ENCODE results near the gene DOCK7.
A peak's percentile ranks its signal among the peaks of the same experiment; 100 is the strongest.
"Not testable (repeated sequence)": the region's sequence is repeated elsewhere in the genome, so short reads cannot be mapped to it uniquely, and the experiment has no call there.

Gene DOCK7, protein sequence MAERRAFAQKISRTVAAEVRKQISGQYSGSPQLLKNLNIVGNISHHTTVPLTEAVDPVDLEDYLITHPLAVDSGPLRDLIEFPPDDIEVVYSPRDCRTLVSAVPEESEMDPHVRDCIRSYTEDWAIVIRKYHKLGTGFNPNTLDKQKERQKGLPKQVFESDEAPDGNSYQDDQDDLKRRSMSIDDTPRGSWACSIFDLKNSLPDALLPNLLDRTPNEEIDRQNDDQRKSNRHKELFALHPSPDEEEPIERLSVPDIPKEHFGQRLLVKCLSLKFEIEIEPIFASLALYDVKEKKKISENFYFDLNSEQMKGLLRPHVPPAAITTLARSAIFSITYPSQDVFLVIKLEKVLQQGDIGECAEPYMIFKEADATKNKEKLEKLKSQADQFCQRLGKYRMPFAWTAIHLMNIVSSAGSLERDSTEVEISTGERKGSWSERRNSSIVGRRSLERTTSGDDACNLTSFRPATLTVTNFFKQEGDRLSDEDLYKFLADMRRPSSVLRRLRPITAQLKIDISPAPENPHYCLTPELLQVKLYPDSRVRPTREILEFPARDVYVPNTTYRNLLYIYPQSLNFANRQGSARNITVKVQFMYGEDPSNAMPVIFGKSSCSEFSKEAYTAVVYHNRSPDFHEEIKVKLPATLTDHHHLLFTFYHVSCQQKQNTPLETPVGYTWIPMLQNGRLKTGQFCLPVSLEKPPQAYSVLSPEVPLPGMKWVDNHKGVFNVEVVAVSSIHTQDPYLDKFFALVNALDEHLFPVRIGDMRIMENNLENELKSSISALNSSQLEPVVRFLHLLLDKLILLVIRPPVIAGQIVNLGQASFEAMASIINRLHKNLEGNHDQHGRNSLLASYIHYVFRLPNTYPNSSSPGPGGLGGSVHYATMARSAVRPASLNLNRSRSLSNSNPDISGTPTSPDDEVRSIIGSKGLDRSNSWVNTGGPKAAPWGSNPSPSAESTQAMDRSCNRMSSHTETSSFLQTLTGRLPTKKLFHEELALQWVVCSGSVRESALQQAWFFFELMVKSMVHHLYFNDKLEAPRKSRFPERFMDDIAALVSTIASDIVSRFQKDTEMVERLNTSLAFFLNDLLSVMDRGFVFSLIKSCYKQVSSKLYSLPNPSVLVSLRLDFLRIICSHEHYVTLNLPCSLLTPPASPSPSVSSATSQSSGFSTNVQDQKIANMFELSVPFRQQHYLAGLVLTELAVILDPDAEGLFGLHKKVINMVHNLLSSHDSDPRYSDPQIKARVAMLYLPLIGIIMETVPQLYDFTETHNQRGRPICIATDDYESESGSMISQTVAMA (N-terminal part only)

DNA sequence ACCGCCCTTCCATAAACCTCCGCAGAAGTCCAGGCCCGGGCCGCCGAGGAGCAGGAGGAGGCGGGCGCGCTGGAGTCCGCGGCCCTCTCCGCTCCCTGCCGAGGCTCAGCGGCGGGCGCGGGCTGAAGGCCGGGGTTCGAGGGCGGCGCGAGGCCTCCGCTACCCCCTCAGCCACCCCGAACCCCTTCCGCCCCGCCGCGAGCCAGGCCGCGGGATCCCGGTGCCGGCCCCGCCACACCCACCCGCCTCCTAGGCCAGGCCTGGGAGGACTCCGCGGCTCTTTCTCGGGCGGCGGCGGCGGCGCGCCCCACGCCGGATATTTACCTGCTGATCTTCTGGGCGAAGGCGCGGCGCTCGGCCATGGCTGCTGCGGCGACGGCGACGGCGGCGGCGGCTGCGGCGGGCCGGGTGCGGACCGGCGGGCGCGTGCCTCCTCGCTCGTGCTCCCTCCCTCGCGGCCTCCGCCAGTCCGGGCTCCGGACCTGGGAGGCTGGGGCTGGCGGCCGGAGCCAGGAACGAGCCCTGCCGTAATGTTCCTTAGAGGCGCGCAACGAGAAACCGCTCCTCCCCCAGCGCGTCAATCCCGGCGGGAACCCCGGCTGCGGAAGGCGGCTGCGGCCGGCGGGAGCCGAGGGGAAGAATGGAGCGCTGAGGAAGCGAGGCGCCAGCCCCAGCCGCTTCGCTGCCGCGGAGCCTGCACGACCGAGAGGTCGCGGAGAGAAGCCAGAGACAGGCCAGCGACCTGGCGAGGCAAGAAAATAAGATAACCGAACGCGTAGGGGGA, at the start of gene DOCK7:
TSS of gene DOCK7 (minus strand) at position 484 of the 784 bp plus-strand sequence. CDS start at position 362, 122 bp downstream.
- peak; percentile 84 for DNase-seq (ENCODE audit: low spot score)

- peak; percentile 51 for DNase-seq (ENCODE audit: low spot score)
Observed at GRCh38 chr1:62735491-62736171, 47.4 kb upstream of the DOCK7 start.

DNA sequence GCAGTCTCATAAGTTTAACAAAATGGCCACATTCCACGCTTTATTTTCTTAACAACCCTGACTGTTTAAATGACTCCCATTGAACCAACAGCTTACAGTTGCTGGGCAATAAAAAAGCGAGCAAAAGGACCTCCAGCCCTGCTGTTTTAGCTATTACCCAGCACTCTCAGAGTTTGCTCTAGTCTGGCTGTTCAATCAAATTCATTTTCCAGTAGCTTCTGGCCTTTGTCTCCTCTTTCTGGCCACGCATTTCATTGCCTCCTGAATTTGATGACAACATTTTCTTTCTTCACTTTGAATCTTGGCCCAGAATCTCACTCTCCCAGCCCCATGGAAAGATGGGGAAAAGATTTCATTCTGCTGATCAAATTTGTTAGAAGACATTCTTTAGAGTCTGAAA, 44.1 kb upstream of the DOCK7 start:
- no peak for DNase-seq (ENCODE audit: low spot score)

- no peak for DNase-seq (ENCODE audit: low spot score)
Observed at GRCh38 chr1:62728963-62729362, 40.8 kb upstream of the DOCK7 start.

GRCh38 chr1:62727656-62728407, 39.6 kb upstream of the DOCK7 start:
- no peak for DNase-seq (ENCODE audit: low spot score)

DNA sequence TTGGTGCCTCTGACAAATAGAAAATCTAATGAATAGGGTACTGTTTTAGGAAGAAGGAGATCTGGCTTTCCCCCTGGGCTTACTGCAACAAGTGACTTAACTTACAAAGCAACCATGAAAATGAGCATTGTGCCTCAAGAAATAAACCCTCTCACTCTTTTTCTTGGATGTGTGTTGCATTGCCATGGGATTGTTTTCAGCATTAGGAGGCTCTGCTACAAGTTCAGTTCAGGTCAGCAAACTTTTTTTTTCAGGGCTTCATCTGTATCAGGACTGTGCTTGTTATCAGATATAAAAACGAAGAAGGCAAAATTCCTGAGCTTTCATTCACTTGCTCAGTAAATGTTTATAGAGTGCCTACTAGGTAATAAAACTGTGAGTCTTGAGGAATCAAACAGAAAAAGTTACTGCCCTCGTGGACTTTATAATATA, 37.8 kb upstream of the DOCK7 start:
- no peak for DNase-seq (ENCODE audit: low spot score)

DNA sequence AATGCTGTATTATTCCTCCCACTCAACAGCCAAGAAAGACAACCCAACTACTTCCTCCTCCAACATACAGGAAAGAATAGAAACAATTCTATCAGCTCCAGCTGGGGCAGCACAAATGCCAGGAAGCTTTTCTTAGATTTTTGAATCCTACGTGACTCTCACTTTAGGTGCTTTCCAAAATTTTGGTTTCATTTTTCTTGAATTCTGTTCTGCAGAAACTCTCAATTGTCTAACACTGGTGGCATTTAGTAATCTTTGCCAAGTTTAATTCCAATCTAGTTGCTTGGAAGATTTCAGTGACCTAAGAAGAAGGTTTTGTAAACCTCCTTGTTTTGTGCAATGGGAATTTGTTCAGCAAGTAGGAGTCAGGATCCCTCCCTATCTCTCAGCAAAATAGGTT, 37.1 kb upstream of the DOCK7 start:
- DNase-seq (ENCODE audit: low spot score), result no peak

DNA sequence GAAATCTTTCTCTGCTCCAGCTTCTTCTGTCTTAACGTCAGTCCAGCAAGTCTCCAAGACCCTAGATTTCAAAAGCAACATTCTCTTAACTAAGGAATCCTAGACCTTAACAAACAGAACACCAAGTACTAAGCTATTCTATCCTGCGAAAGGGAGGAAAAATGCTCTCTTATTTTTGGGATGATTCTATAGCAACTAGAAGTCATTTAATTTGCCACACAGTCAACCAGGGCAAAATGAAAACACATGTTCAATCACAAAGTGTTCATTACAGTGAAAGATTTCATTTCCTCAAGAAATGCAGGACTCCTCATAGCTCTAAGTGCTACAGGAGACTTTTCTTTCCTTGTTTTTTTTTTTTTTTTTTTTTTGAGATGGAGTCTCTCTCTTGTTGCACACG, 36.2 kb upstream of the DOCK7 start:
- DNase-seq (ENCODE audit: low spot score), result no peak

- no peak for DNase-seq (ENCODE audit: low spot score)
Observed at GRCh38 chr1:62723883-62724282, 35.7 kb upstream of the DOCK7 start.

- no peak for DNase-seq (ENCODE audit: low spot score)
Observed at GRCh38 chr1:62722796-62723195, 34.6 kb upstream of the DOCK7 start.

DNA sequence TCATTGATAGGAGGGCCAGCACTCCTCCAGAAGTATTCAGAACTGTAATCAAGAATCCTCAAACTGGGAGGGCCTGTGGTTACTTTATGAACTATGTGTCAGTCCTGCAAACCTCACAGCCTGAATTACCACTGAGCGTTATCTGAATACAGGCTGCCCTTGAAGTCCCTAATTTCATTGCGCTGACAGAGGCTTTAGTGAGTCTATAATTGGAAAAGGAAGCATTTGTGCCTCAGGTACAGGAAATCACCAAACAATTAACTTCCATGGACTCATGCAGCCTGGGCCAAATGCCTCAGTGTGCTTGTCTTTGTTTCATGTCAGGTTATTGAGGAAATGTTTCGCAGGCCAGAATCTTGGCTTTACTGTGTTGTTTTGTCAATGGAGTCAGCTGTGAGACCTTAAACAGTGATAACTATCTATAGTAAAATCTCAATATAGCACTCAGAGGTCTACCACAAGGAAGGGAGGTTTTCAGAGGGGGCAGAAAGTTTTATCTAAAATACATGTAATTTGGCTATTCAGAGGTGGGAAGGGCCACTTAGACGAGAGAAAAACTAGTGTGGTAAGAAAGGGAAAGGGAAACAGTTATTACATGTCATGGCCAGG, 32.9 kb upstream of the DOCK7 start:
- DNase-seq (ENCODE audit: low spot score), result no peak

- DNase-seq (ENCODE audit: low spot score), result not testable (repeated sequence)
Observed at GRCh38 chr1:62718400-62718799, 30.2 kb upstream of the DOCK7 start.

DNA sequence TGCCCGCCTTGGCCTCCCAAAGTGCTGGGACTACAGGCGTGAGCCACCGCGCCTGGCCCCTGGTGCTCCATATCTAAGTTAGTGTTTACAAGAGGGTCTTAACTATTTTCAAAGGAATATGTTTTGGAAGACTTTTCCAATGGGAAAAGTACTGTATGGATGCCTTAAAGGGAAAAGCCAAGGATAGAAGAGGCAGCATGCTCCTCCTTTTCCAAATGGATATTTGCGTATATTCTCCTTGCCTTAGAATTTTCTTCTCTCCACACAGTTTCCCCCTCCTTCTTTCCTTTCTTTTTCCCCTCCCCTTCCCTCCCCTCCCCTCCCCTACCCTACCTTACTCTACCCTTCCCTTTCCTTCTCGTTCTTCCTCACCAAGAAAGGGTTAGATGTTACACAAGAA, 29.3 kb upstream of the DOCK7 start:
- DNase-seq (ENCODE audit: low spot score), result no peak

DNA sequence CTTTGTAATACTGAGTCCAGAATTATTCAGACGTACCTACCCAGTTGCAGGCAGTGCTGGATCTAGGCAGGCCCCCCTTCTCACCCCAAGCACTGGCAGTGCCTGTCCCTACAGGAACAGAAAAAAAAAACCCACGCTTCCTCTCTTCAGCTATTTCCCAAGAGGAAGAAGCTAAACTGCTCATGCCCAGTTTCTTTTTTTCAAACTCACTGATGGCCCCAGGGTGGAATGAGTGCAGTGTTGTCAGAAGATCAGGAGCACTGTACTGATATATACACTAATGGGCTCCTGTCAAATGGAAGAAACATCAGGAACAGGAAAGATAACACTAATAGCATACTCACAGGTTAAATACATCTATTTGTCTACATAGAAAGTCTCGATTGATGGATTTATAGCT, 28.2 kb upstream of the DOCK7 start:
- no peak for DNase-seq (ENCODE audit: low spot score)

GRCh38 chr1:62712336-62713243, 24.4 kb upstream of the DOCK7 start:
- DNase-seq (ENCODE audit: low spot score), result no peak

DNA sequence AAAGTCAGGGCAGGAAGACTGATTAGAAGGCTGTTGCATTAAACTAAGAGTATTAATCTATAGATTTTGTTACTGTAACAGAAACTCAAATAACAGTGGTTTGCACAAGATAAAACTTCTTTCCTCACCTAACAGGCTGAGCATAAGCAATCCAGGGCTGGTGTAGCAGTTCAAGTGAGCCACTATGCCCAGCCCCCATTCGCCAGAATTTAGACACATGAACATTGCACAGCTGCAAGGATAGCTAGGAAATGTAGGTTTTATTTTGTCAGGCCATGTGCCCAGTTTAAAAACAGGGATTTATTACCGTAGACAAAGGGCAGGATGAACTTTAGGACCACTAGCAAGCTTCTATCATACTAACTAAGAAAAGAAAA, 19.5 kb upstream of the DOCK7 start:
- no peak for DNase-seq (ENCODE audit: low spot score)

DNA sequence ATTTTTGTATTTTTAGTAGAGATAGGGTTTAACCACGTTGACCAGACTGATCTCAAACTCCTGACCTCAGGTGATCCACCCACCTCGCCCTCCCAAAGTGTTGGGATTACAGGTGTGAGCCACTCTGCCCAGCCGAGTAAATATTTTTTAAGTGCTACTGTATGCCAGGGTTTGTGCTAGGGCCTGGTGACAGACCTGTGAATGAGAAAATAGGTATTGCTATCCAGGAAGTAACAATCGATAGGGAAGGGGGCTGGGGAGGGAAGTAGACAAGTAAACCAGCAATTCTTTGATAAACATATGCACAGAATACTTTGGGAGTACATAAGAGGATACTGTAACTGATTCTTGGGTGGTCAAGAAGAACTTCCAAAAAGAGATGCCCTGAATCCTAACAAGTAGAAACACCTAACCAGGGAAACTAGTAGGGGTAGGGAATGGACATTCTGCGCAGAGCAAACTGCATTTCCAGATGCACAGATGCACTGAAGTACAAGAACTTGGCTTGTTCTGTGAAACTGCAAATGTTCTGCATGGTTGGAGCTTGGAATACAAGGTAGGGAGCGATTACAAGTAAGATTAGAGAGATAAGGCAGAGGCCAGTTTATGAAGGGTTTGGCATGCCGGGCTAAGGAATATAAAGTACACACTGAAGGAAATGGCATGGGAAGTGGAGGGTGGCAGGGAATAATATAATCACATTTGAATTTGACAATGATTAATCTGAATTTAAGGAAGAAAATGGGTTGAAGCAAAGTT, 19.0 kb upstream of the DOCK7 start:
- DNase-seq (ENCODE audit: low spot score), result no peak

DNA sequence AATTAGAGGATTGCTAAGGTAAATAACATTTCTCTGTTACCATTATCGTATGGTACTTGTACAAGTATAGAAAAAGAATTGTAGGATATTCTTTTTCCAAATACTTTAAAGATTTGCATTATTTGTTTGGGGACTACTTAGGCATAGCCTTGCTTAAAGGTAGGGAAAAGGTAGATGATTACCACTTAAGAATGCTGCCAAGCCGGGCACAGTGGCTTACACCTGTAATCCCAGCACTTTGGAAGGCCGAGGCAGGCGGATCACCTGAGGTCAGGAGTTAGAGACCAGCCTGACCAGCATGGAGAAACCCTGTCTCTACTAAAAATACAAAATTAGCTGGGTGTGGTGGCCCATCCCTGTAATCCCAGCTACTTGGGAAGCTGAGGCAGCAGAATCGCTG, 10.0 kb upstream of the DOCK7 start:
- DNase-seq (ENCODE audit: low spot score), result not testable (repeated sequence)
